RWPE1 (cell line): Measurements from ENCODE around the gene IFNAR2.

Experiments
- CTCF ChIA-PET: fragments of 350-600 bp; sonication (Branson Sonifier 250); formaldehyde crosslinking; extraction: SDS; loops from one replicate; lab custom pipeline; 2021; lab: Yijun Ruan, JAX
- POLR2A ChIA-PET: fragments of 400-600 bp; formaldehyde crosslinking; extraction: SDS; loops from one replicate; lab custom pipeline; 2020; ENCODE audit warnings: antibody characterized with exemption; ENCODE audit not compliant: low non-redundant PET; lab: Yijun Ruan, JAX
- DNase-seq: peaks from one replicate; pipeline ENCODE4 v3.0.0; 2012; ENCODE audit warnings: low spot score
- H3K27ac ChIP-seq: fragments of 450-650 bp; 2 replicates; pipeline ENCODE4 v1.5.1; 2017
- TF ChIP-seq, protein P1 (sequence below): fragments of 450-650 bp; conservative IDR thresholded peaks from 2 replicates; pipeline ENCODE4 v1.5.1; 2017; ENCODE audit warnings: low read depth, mild to moderate bottlenecking

Gene IFNAR2

DNA sequence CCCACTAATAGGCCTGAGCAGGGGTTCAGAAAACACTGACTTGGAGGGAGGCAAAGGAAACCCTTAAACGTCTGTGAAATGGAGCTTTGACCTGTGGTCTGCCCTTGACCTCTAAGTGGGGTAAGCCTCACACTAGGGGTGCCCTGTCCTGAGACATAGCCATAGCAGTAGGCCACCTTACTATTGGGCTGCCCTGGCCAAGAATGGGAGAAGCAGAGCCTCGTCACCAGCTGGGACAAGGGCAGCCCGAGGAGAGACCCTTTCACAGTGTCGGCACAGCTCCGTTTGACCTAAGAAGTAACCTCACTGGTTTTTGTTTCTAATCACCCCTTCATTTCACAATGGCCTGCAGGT is 26.4 kb upstream of the IFNAR2 start:
- CTCF ChIA-PET, result interaction anchor here (0.8 kb wide), 1 partner anchor 370 kb away, joined by 5 read pairs; no protein-coding TSS in a partner anchor
- TF ChIP-seq, protein P1, sequence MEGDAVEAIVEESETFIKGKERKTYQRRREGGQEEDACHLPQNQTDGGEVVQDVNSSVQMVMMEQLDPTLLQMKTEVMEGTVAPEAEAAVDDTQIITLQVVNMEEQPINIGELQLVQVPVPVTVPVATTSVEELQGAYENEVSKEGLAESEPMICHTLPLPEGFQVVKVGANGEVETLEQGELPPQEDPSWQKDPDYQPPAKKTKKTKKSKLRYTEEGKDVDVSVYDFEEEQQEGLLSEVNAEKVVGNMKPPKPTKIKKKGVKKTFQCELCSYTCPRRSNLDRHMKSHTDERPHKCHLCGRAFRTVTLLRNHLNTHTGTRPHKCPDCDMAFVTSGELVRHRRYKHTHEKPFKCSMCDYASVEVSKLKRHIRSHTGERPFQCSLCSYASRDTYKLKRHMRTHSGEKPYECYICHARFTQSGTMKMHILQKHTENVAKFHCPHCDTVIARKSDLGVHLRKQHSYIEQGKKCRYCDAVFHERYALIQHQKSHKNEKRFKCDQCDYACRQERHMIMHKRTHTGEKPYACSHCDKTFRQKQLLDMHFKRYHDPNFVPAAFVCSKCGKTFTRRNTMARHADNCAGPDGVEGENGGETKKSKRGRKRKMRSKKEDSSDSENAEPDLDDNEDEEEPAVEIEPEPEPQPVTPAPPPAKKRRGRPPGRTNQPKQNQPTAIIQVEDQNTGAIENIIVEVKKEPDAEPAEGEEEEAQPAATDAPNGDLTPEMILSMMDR, result no peak
- POLR2A ChIA-PET, result interaction anchor here (0.5 kb wide), 1 partner anchor 11 kb away, joined by 3 read pairs; no protein-coding TSS in a partner anchor
- no peak for DNase-seq
- H3K27ac ChIP-seq, result peak overlapping the region; percentile 65

DNA sequence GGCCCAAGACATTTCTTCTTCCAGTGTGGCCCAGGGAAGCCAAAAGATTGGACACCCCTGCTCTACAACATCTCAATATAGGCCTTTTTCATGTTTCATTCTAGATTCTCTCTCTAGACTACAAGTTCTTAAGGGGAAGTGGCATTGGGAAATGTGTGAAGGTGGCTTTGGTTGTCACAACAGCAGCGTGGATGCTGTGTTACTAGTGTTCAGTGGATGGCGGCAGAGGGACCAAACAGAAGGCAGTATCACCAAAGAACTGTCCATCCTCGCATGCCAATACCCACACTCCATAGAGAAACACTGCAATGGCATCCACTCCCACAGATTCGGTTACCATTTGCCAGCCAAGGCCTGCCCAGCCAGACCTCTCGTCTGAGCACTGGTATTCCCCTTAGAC is 24.3 kb upstream of the IFNAR2 start:
- DNase-seq, result no peak
- CTCF ChIA-PET, result interaction anchor here (0.6 kb wide), 1 partner anchor 952 kb away, joined by 3 read pairs; no protein-coding TSS in a partner anchor
- TF ChIP-seq, protein P1, result no peak
- no peak overlapping the region for H3K27ac ChIP-seq
- POLR2A ChIA-PET, result no interaction called here

DNA sequence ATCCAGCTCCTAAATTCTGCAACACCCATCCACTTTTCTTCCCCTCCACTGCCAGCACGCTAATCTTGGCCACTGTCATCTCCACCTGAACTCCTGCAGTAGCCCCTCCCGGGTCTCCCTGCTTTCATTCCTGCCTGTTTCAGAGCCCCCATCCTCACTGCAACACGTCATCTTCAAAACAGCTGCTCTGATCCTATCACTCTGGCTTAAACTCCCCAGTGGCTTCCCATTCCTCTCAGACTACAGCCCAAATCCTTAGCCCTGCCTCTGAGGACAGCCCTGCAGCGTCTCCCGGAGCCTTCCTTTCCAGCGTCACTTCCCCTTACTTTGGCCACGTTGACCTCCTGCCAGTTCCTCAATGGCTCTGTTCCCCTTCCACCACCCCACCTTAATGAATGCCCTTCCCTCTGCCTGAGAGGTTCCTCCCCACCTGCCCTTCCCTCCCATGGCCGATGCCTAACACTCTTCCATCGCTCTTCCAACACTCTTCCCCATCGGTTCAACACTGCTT is 22.9 kb upstream of the IFNAR2 start:
- H3K27ac ChIP-seq, result no peak overlapping the region
- no peak for DNase-seq
- TF ChIP-seq, protein P1, result no peak
- POLR2A ChIA-PET, result no interaction called here
- CTCF ChIA-PET, result no interaction called here

DNA sequence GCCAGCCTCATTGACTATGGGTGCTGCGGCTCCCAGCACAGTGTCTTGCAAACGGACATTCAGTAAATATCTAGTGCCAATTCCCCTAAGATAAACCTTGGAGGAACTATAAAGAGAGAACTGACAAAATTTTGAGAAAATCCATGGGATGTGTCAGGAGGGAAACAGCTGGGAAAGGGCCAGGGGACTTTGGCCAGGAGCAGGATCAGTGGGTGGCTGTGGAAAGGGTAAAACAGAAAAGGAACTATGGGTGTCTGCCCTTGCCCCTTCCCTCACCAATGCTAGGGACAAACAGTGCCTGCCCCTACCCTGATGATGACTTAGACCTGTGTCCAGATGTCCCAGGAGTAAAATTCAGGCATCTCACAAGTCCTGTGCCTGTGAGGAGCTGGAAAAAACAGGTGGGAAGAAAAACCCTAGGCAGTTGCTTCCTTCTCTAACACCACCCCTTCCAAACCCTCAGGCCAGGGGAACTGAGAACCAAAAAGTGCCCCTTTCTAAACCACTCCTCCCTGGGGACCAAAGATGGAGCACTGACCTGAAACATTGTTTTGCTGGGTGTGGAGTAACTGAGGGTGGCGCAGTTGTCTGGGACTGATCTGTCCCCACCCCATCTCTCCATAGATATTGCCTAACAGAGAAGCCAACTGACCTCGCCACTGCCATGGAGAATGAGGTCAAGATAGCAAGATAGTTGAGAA is 22.1 kb upstream of the IFNAR2 start:
- POLR2A ChIA-PET, result no interaction called here

DNA sequence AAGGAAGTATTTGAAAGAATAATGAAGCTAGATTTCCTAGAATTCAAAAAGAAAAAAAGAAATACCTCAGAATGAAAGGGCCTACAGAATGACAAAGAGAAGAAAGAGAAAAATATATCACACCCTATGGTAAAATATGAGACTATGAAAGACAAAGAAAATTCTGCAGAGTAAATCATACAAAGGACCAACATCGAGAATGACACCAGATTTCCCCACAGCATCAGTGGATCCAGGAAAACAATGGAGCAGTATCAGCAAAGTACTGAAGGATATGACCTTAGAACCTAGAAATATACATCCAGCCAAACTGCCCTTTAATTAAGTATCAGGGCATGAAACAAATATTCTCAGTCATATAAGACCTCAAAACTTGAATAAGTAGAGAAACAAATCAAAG is 21.2 kb upstream of the IFNAR2 start:
- TF ChIP-seq, protein P1, result no peak
- POLR2A ChIA-PET, result no interaction called here
- H3K27ac ChIP-seq, result no peak overlapping the region
- peak; percentile 20 for DNase-seq
- CTCF ChIA-PET, result no interaction called here

More for the DNA sequence above, 22.1 kb upstream of the IFNAR2 start:
- CTCF ChIA-PET, result no interaction called here
- no peak overlapping the region for H3K27ac ChIP-seq
- TF ChIP-seq, protein P1, result no peak
- no peak for DNase-seq

DNA sequence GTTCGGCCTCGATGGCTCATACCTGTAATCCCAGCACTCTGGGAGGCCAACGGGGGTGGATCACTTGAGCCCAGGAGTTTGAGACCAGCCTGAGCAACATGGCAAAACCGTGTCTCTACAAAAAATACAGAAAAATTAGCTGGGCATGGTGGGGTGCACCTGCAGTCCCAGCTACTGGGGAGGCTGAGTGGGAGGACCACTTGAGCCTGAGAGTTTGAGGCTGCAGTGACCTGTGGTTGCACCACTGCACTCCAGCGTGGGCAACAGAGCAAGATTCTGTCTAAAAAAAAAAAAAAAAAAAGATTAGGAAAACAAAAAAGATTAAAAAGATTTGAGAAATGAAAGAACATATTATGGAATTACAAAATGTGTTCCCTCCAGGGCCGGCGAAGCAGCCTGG is 18.4 kb upstream of the IFNAR2 start:
- no peak for DNase-seq

More for the DNA sequence above, 18.4 kb upstream of the IFNAR2 start:
- TF ChIP-seq, protein P1, result no peak
- no peak overlapping the region for H3K27ac ChIP-seq
- ChIA-PET POLR2A (no interaction called here), CTCF (no interaction called here)
